Stimulated activated CD4-positive, alpha-beta T cell treated with anti-CD3 and anti-CD28 coated beads, Interleukin-4, amount 100 ng/mL, for 48 hours (primary cell): ENCODE measurements around the gene TAS1R1.

Source experiments
- DNase-seq, 2 donors: peaks; one replicate each; pipeline ENCODE4 v3.0.0-alpha.2; 2020; ENCODE audit warnings: low read depth in 2 of 2

The TAS1R1 gene

DNA sequence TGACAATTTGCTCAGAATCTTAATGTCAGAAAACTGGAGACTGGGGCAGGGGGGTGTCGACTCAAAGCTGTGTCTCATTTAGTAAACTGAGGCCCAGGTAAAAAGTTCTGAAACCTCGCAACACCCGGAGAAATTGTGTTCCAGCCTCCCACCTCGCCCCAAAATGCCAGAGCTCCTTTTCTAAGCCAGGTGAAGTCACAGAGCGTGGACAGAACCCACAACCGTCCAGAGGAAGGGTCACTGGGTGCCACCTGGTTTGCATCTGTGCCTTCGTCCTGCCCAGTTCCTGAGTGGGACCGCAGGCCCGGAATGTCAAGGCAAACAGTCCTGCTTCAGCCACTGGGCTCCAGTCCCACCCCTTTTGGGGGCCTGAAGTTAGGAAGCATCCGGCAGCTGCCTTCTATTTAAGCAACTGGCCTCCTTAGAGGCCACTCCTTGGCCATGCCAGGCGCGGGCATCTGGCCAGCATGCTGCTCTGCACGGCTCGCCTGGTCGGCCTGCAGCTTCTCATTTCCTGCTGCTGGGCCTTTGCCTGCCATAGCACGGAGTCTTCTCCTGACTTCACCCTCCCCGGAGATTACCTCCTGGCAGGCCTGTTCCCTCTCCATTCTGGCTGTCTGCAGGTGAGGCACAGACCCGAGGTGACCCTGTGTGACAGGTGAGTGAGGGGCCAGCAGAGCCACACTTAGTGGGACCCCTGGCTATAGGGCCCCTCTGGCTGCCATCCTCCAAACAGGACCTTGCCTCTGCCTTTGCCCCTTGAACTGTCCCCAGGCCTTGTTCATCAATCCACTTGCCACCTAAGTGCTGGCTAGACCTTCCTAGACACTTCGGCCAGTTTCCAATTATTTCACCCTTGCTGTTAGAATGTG is at the start of gene TAS1R1:
Gene TAS1R1, plus strand, starts transcription at position 401 of the 872 bp plus-strand sequence. Its CDS starts 67 bp downstream, at position 468.
- no peak for DNase-seq

DNA sequence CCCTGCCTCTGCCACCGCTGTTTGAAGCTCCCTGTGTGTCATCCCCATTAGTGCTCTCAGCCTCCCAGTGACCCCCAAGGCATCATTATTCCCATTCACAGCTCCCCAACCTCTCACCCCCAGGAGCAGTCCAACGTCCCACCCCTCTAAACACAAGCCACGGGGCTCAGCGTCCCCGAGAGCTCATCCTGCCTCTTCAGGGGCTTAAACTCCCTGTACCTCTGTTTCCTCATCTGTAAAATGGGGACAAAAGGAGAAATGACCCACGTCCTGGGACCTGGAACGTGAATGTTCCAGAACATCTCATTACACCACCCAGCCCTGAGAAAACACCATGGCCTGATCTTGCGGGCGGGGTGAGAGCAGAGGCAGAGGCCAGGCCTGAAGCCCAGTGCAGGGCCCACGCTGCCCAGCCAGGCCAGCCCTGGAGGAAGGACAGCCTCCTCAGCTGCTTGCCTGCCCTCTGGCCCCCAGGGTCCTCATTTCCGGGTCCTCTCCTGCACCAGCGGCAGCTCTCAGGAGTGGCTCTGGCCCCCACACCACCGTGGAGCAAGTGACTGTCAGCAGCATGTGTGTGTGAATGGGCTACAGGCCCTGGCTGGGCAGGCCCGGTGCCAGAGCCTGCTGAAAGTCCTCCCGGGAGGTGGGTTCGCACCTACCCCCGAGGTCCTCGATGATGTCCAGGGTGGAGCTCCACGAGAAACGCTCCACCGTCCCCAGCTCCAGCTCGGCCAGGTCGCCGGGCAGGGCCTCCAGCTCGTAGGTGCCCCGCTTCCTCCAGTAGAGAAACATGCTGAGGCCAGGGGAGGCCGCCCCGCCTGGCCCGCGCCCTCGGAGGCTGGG is 49.5 kb upstream of the TAS1R1 start:
- no peak for DNase-seq

DNA sequence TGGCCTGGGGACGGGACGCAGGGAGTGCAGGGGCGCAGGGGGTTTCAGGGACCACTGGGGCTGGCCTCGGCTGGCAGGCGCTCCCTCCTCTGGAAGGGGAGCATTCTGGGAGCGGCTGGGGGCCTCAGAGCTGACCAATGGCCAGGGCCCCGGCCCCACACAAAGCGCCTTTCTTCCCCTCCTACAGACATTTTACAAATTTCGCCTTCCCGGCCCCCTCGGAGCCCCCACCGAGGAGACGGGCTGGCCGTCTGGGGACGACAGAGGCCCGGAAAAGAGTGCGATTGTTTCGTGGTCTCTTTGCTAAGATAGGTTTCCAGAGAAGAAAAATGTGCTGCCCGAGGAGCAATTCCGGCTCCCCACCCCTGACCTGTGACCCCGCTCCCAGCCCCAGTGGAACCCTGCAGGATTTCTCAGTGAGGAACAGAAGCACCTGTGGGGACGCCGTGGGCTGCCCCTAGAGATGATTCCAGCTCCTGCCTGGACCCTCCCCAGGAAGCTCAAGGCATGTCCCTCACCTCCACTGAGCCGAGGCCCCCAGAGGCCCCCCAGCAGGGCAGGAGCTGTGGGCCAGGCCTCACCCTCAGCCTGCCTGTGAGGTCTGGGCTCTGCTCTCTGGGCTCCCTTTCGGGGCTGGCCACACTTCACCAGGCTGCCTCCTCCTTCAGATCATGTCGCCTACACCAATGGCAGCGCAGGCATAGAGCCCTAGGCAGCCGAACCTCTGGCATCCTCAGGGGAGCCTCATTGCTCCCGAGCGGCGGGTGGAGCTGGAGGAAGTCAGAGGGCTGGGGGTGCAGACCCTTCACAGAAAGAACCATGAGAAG is 48.7 kb upstream of the TAS1R1 start:
- no peak for DNase-seq

DNA sequence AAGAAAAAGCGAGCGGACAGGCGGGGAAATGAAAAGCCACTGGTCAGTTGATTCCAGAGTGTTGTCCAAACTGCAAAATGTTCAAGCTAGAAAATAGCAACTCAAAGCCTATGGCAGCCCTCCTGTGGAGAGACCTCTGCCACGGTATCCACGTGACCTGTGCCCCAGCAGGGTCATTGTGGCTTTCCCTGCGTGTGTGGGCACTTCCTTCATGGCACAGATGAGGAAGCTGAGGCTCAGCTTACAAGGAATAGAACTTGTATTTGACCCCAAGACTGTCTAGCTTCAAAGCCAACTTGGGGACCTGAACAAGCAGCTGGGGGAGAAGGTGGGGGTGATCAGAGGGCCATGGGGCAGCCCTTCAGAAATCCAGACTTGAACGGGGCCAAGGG is 48.1 kb upstream of the TAS1R1 start:
- DNase-seq: no peak

DNA sequence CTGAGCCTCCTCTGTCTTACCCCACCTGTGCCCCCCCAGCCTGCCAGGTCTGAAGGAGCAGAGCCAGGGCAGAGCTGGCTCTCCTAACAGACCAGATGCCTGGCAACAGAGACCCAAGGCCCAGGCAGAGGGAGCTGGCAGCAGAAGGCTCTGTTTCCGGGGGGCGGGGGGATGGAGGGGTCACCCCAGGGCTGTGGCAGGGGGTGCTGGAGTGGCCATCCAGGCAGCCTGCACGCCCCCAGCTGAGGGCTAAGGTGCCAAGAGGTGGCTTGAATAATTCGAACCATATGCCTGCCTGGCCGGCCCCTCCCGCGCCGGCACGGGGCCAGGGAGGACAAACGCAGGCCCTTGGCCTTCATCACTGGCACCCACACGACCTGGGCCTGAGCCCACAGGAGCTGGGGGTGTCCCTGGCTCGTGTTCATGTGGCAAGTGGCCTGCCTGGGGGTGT is 47.6 kb upstream of the TAS1R1 start:
- no peak for DNase-seq

DNA sequence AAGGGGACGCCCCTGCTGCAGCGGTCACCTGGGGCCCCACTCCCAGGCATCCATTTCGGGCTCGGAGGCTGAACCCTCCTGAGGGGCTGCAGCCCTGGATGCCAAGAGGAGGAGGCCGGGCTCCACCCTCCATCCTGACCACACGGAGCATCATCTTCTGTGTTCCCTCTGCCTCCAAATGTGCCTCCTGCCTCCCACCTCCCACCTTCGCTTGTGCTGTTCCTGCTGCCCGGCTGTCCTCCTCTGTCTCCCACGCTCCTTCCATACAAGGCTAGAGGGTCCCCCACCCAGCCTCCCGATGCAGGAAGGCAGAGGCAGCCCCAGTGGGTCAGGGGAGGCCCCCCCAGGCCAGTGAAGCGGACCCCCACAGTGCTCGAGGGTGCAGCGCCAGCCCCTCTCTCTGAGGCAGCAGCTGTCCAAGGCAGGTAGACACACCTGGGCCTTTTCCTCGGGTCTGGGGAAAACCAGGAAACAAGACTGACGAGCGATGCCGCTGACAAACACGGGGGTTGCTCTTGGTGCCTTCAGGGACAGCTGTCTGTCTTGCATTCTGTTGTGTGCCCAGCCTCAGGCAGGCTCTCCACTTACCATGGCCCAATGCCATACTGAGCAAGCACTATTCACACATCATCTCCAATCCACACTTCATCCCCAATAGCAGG is 46.8 kb upstream of the TAS1R1 start:
- DNase-seq: no peak

DNA sequence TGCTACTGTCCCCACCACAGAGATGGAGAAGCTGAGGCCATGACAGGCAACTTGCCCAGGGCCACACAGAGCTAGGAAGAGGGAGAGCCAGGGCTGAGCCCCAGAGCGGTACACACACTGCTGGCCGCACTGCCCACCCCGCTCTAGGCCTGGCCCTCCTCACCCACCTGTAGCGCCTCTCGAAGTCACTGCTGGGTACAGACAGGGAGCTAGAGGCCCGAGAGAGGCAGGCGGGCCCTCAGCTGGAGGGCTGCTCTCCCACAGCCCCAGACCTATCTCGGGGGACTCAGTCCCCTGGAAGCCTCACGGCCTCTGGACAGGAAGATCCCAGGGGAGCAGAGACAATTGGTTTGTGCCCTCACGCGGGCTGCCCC is 46.3 kb upstream of the TAS1R1 start:
- no peak for DNase-seq

DNA sequence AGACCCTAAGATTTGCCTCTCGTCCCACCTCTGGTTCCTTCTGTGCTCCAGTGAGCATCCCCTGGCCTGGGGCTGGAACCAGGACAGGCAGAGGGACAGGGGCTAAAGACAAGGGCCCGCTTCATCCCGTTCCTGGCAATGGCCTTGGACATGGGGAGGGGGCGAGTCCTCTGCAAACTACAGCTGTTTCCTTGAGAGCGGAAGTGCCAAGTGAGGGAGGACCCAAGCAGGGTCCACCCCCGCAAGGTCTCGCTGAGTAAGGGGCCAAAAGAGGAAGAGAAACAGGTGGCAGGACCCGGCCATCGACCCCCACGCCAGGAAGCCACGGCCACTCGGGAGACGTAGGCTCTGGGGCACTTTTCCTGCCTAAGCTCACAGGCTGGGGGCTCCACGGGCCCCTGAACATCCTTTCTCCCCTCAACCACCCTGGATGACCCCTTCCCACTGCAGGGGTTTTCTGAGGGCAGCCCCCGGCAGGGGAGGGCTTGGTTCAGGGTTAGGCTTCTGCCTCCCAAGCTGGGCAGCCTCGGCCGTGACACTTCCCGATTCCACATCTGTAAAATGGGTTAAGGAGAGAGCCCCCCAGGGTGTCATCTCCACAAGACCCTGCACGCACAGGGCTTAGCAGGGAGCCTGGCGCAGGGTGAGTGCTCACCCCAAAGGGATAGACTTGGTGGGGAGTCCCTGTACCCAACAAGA is 45.7 kb upstream of the TAS1R1 start:
- no peak for DNase-seq

DNA sequence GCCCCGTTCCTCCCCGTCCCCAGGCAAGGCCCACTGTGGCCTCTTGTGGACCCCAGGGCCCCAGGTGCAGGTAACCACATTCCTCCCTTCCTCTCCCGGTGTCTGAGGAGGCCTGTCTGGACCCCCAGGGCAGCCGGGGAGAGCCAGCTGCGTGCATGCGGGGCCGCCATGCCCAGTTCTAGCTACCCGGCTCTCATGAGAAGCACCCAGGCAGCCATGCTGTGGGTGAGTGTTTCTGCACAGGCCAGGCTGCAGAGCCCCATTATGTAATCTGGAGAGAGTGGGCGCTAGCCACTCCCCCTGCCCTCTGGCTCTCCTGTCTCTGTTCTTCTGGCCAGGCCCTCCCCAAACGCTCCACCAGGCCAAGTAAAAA is 45.2 kb upstream of the TAS1R1 start:
- no peak for DNase-seq

DNA sequence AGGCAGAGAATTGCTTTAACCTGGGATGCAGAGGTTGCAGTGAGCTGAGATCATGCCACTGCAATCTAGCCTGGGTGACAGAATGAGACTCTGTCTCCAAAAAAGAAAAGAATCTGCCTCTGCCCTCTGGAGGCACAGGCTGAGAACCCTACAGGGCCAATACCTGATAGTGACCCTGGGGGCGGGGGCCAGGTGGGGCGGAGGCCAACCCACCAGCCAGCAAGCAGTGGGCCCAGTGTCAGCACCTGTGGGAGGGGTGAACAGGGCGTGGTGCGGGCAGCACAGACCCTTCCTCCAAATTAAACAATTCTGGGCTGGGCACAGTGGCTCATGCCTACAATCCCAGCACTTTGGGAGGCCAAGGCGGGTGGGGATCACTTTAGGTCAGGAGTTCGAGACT is 44.6 kb upstream of the TAS1R1 start:
- DNase-seq: no peak

DNA sequence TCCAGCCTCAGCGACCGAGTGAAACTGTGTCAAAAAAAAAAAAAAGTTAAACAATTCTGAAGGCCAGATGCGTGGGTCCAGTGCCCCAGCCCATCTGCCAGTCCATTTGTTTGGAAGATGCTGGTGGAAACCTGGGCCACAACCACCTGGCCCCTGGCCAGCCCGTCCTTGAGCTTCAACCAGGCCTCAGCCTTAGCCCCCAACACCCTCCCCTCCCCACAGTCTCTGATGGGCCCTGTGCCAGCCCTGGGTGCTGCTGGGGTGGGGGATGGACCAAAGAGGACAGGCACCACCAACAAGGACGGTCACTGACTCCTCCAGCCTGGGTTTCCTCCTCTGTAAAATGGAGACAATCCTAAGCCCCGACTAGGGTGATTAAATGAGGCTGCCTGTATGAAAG is 44.1 kb upstream of the TAS1R1 start:
- DNase-seq: no peak

DNA sequence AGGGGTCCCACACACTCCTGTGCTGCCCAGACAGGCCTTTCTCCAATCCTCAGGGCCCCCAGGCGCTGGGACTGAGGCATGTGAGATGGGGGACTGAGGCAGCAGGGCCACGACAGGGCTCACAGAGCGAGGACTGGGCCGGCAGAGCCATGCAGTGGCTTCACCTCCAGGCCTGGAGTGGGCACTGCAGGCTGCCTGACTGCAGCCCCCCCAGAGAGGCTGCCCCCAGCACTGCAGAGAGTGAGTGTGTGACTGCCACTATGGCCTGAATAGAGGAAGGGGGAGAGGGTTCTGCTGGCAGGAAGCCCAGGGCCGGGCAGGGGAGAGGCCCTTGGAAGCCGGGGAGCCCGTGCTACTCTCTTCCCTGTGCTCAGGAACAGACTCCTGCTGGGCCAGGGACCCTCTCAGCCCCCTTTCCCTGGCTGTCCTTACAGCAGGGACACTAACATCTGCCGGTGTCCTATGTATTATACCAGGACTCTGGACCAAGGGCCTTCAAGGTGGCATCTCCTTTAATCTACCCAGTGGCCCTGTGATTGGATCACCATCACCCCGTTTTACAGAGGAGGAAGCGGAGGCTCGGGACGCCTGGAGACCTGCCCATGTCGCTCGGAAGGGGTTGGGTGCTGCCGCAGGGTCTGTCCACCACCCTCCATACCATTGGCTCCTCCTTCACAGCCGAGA is 43.4 kb upstream of the TAS1R1 start:
- DNase-seq: no peak

DNA sequence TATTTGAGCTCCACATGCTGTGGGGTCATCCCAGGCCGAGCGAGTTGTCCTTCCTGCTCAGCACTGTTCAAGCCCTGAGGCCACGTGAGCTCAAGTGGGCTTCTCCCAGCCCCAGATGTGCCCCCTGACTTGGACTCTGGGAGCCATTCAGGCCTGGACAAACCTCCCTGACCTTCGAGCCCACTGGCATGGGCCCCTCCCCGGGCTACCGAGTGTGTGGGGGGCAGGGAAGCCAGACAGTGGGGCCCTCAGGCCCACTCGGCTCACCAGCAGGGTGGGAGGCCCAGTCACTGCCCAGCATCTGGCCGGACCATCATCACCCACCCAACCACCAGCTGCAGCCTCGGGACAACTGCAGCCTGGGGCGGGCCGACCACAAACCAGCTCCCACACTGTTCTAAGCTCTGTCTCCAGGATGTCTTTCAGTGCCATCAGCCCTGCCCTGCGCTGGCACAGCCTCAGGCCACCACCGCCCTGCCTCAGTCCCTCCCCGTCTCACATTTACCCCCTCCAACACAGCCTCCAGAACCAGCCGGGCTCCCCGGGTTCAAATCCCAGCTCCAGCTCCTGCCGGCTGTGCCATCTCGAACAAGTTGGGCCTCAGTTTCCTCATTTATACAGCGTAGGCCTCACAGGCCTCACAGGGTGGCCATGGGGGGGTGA is 42.7 kb upstream of the TAS1R1 start:
- DNase-seq: no peak

DNA sequence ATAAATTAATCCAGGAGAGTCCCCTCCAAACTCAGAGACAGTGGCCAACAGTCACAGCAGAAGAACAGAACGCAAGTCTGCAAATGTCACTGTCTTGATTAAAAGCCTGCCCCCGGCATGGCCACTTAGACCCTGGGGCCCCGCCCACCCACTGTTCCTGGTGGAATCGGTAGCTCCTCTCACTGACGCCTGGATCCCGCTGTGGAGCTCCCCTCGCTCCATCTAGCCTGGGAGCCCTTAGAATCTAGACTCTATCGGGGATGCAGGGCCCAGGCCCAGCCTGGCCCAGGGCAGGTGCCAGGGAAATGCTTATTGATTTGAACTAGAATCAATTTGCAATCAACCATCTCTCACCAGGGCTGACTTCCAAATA is 42.2 kb upstream of the TAS1R1 start:
- no peak for DNase-seq

DNA sequence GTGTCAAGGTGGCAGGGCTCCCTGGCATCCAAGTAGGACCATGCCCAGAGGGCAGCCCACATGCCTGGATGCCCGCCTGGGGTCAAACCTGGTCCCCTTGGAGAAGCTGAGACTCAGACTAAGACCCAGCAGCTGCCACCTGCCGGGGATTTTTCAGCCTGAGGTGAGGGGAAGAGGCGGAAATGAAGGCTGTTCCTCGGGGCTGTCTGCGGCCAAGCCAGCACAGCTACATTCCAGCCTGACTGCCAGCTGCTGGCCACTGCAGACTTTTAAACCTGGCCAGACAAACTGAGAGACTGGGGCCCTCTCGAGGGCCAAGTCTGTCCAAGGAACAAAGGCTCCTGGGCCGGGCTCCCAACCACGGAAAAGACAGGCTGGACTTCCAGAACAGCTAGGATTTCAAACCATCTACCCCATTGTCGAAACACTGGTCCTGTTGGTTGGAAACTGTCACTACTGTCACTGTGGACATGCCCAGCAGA is 41.7 kb upstream of the TAS1R1 start:
- DNase-seq: no peak

DNA sequence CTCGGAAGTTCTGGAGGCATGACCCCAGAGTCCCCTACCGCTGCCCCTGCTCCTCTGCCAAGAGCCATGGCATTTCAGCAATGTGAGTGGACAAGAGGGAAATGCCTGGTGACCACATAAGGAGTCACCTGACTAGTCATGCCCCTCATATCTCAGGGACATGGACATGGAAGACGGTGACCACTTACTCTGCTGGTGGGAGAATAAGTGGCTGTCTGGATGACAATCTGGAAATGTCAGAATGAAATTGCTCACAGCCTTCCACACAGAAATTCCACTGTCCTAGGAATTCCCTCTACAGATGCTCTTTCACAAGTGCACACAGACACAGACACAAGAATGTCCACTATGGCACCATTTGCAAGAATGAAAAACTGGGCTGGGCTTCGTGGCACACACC is 39.3 kb upstream of the TAS1R1 start:
- DNase-seq: no peak

DNA sequence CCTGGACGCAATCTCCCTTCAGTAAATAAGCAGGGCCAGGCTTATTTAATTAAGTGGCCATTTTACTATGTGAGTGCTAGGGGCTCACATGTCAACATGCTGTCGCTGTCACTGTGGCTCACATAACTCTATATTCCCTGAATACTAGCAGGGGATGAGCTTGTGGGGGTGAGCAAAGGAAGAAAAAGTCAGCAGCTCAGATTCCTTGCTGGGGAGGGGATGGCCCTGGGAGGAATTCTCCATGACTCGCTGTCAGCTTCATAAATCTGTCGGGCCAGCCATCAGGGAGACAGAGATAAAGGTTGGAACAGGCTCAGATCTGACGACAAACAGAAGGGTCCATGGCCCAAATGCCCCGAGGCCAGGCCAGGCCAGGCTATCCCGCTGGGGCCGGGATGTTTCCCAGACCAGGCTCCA is 37.7 kb upstream of the TAS1R1 start:
- no peak for DNase-seq

DNA sequence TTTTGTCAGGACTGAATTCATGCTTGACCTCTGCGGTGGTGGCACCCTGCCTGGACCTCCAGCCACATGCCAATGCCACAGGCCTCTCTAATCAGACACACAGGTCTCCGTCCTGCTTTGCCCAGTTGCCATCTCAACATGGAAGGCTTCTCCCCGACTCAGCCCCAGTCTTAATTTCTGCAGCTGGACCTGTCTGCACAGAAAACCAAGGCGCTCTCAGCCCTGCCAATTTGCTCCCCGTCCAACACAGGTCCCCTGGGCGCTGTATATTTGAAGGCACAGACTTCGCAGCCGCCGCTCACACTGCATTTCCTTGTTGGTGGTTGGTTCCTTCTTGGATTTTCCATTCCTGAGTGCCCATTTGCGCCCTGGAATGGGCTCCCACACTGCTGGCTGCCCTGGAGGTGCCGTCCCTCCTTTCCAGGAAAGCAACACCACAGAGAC is 35.6 kb upstream of the TAS1R1 start:
- DNase-seq: no peak

DNA sequence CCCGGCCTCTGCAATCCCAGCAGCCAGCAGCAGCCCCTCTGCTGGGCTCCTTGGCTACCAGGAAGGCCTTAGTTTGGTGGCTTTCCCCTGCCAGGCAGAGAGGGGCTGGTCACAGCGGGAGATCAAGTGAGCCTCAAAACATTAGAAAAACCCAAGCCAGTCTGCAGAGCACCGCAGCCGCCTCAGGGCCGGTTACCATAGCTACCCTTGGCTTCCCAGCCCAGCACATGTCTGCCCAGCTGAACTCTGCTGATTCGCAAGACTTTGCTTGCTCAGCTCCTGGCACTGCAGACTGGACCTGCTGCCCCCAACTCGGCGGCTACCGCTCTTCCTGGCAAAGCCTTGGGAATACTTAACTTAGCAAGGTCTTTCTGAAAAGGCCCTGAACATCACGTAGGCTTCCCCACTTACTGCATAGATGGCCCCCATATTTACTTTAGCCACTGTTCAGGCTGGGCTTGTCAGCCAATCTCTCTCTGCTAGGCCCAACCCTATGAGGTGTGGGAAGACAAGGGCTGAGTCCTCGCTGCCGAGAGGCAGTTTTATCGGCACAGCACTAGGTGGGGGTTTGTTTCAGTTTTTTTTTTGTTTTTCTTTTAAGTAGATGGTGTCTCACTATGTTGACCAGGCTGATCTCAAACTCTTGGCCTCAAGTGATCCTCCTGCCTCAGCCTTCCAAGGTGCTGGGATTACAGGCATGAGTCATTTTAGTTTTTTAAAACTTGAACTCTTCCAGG is 35.0 kb upstream of the TAS1R1 start:
- DNase-seq: no peak
